ENCODE data around the gene AKAP1.

AKAP1 gene

DNA sequence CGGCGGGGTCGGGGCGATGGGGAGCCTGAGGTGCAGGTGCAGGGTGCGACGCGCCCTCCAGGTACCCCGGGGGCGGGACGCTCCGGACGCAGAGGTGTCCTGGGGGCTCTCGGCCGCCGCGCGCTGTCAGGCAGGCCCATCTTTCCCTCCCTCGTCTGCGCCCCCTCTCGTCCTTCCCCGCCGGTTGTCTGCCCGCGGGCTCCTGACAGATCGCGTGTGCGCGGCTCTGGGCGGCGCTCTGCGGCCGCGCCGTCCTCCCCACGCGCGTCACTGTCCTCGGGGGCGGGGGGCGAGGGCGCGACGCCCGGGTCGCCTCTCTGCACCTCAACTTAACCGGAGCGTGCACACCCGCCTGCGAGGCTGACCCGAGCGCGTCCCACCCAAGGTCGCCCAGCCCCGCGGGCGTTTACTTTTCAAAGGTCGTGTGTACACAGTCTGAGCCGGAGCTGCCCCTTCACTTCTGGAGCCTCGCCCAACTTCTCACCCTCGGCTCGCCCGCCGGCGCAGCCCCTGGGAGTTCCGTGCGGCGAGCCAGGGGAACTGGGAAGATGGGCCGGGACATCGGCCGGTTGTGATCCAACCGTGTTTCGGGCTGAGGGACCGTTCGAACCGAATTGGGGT lies 512 bp downstream of the AKAP1 start:
- H3K4me3 ChIP-seq (replicated peaks; ENCODE audit: low read depth, low read length) = peak overlapping the region; percentile 71
- peak; percentile 21 for DNase-seq (ENCODE audit: low read depth)
- TF ChIP-seq, protein P1, sequence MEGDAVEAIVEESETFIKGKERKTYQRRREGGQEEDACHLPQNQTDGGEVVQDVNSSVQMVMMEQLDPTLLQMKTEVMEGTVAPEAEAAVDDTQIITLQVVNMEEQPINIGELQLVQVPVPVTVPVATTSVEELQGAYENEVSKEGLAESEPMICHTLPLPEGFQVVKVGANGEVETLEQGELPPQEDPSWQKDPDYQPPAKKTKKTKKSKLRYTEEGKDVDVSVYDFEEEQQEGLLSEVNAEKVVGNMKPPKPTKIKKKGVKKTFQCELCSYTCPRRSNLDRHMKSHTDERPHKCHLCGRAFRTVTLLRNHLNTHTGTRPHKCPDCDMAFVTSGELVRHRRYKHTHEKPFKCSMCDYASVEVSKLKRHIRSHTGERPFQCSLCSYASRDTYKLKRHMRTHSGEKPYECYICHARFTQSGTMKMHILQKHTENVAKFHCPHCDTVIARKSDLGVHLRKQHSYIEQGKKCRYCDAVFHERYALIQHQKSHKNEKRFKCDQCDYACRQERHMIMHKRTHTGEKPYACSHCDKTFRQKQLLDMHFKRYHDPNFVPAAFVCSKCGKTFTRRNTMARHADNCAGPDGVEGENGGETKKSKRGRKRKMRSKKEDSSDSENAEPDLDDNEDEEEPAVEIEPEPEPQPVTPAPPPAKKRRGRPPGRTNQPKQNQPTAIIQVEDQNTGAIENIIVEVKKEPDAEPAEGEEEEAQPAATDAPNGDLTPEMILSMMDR (IDR thresholded peaks at IDR 0.05; ENCODE audit: low read length, missing control alignments) = no peak

DNA sequence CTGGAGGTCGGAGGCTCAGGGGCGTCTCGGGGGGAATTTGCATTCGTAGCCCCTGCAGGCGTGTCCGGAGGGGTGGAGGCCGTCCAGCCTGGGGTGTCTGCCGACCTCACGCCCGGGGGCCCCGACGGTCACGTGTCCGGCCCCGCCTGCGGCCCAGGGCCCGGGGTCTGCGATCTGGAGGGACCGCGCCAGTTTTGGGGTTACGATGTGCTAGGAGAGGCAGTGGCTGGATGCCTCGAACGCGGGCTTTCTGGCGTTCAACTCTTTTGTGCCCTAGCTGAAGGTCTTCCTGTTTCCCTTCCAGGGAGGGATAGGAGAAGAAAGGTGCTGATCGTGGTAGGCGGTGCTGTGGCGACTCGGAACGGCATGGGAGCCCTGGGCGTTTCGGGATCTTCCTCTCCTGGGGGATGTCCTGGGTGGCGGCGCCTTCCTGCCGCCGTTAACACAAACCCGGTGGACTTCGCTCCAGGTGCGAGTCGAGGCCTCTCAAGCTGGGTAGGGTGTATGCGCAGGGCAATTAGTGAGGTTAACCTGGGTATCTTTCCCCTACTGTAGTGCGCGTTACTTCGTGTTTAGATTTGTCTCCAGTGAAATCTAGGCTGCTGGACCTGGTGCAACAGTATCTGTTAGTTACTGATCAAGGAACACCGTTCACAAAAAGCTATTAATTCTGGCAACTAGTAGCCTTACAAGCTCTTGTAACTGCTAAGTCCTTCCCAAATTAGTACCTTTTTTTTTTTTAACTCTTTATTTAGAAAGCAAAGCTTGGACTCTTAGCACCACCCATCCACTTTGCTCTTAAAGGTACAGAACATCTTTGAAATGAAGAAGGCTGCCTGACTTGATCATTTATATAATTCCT lies 1.3 kb downstream of the AKAP1 start:
- peak; percentile 12 for DNase-seq (ENCODE audit: low read depth)
- peak overlapping the region; percentile 71 for H3K4me3 ChIP-seq (replicated peaks; ENCODE audit: low read depth, low read length)
- TF ChIP-seq, protein P1 (IDR thresholded peaks at IDR 0.05; ENCODE audit: low read length, missing control alignments) = no peak

DNA sequence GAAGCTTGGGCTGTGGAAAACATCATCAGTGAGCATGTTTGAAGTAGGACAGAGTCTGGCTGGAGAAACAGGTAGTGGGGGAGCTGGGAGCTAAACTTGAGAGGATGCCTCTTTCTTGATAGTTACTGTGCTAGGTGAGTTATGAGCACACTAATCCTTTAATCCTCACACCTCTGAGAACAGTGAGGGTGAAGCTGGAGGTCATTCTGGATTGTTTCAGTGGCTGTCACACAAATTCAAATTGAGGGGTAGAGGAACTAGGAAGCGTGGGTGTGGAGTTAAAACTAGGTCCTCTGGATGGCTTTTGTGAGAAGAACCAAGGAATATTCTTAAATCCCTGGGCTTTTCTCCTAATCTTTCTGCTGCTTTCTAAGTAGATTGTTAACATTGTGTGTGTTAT lies 3.3 kb downstream of the AKAP1 start:
- TF ChIP-seq, protein P1 (IDR thresholded peaks at IDR 0.05; ENCODE audit: low read length, missing control alignments) = no peak
- DNase-seq (ENCODE audit: low read depth) = no peak

DNA sequence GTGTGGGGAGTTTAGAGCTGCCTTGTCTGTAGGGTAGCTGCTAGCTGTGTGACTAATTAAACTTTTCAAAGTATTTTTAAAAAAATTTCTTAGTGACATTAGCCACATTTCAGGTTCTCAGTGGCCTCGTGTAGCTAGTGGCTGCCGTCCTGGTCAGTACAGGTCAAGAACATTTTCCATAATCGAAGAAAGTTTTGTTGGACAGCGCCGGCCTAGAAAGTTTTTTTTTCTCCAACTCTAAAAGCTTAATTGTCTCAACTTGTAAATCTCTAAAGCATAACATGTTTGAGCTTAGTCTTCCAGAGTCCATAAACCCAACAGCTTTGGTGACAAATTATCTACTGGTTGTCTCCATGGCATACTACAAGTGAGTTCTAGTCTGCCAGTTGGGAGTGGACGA lies 4.3 kb downstream of the AKAP1 start:
- no peak for DNase-seq (ENCODE audit: low read depth)
- H3K4me3 ChIP-seq (replicated peaks; ENCODE audit: low read depth, low read length) = no peak overlapping the region
- TF ChIP-seq, protein P1 (IDR thresholded peaks at IDR 0.05; ENCODE audit: low read length, missing control alignments) = no peak

More for the DNA sequence above, 3.3 kb downstream of the AKAP1 start:
- H3K4me3 ChIP-seq (replicated peaks; ENCODE audit: low read depth, low read length) = no peak overlapping the region

DNA sequence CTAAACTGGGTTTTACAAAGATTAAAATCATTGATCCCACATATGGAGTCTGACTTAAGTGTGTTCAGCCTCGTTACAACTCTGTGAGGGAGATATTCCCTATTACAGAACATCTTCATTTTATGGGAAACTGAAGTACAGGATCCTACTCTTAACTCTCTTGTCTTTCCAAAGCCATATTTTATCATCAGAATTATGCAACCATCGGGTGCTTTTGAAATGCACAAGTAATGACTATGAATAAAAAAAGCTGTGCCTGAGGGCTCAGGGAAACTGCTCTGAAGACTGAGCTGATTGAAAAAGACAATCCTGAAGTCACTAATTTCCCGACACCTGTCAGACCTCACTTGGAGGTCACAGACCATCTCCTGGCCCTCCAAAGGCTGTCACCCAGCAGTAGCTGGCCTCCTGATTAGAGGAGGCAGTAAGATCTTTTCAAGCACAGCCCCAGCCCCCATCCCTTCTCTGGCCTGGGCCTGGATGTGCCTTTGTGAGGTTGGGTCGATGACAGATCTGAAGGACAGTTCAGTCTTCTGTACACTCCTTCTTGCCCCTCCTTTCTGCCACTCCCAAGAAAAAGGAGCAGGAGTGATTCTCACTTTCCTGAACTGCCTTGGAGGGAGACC lies 5.6 kb downstream of the AKAP1 start:
- no peak overlapping the region for H3K4me3 ChIP-seq (replicated peaks; ENCODE audit: low read depth, low read length)
- TF ChIP-seq, protein P1 (IDR thresholded peaks at IDR 0.05; ENCODE audit: low read length, missing control alignments) = no peak
- DNase-seq (ENCODE audit: low read depth) = peak; percentile 47

DNA sequence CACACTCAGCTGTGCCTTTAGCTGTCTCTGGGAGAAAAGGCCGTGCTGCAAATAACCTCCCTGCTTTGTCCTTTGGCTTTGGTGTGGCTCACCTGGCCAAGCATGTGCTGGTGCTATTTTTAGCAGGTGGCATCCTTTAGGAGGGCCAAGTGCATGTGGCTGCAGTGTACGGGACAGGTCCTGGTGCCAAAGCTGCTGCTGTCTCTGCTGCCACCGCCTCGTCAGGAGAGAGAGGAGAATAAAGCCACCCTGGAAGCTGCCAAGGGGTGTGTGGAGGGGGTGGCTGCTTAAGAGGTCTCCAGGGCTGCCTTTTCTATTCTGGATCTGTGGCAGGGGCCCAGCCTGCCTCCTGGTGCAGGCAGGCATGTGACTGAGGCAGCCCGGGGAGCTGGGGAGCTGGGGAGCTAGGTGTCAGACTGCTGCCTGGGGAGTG lies 6.2 kb downstream of the AKAP1 start:
- TF ChIP-seq, protein P1 (IDR thresholded peaks at IDR 0.05; ENCODE audit: low read length, missing control alignments) = no peak
- no peak for DNase-seq (ENCODE audit: low read depth)
- H3K4me3 ChIP-seq (replicated peaks; ENCODE audit: low read depth, low read length) = no peak overlapping the region

All from fibroblast of pulmonary artery (primary cell).